GM19395 (cell line): ENCODE measurements around the gene CRKL.
"Not testable (repeated sequence)": the region's sequence is repeated elsewhere in the genome, so short reads cannot be mapped to it uniquely, and the experiment has no call there.

Experiments used
- ATAC-seq: cut with Tn5 transposase; IDR thresholded peaks from one replicate; pipeline ENCODE4 v1.9.1; 2021; ENCODE audit warnings: mild to moderate bottlenecking, moderate library complexity; ENCODE audit not compliant: unreplicated experiment

CRKL gene

DNA sequence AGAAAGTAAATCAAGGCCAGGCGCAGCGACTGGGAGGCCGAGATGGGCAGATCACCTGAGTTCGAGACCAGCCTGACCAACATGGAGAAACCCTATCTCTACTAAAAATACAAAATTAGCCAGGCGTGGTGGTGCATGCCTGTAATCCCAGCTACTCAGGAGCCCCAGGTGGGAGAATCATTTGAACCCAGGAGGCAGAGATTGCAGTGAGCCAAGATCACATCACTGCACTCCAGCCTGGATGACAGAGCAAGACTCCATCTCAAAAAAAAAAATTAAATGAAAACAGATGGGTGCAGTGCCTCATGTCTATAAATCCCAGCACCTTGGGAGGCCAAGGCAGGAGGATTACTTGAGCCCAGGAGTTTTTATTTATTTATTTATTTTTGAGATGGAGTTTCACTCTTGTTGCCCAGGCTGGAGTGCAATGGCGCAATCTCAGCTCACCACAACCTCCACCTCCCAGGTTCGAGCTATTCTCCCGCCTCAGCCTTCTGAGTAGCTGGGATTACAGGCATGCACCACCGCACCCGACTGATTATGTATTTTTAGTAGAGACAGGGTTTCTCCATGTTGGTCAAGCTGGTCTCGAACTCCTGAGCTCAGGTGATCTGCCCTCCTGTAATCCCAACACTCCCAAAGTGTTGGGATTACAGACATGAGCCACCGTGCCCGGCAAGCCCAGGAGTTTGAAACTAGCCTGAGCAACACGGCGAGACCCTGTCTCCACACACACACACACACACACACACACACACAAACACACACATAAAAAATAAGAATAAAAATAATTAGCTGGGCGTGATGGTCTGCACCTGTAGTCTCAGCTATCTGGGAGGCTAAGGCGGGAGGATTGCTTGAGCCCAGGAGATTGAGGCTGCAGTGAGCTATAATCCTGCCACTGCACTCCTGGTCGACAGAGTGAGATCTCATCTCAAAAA lies 15.8 kb upstream of the CRKL start:
- not testable (repeated sequence) for ATAC-seq

GRCh38 chr22:20903093-20903492 lies 14.1 kb upstream of the CRKL start:
- no peak for ATAC-seq

- ATAC-seq = no peak
Measured at GRCh38 chr22:20904008-20904979, 12.9 kb upstream of the CRKL start.

DNA sequence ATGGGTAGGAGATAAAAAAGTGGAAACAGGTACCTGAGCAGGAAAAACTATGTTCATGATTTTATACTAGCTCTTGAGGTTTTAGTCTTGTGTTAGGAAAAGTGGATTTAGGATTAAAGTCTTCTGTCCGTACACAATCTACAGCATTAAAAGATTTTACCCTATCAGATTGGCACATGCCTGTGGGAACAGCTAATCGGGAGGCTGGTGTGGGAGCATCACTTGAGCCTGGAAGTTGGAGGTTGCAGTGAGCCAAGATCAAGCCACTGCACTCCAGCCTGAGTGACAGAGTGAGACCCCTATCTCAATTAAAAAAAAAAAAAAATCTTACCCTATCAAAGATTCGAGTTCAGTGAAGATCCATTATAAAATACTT lies 12.2 kb upstream of the CRKL start:
- no peak for ATAC-seq

GRCh38 chr22:20905415-20906386 lies 11.5 kb upstream of the CRKL start:
- ATAC-seq = no peak

GRCh38 chr22:20906387-20906767 lies 10.8 kb upstream of the CRKL start:
- no peak for ATAC-seq

- ATAC-seq = not testable (repeated sequence)
Measured at GRCh38 chr22:20908717-20909116, 8.5 kb upstream of the CRKL start.

GRCh38 chr22:20909543-20910303 lies 7.5 kb upstream of the CRKL start:
- ATAC-seq = no peak

DNA sequence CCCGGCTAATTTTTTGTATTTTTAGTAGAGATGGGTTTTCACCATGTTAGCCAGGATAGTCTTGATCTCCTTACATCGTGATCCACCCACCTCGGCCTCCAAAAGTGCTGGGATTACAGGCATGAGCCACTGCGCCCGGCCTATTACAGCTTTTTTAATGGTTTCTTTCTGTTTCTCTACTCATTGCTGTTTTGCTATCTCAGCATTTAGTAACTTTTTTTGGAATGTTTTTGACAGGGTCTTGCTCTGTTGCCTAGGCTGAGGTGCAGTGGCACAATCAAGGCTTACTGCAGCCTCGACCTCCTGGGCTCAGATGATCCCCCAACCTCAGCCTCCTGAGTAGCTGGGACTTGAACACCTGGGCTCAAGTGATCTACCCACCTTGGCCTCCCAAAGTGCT lies 4.7 kb upstream of the CRKL start:
- ATAC-seq = no peak

DNA sequence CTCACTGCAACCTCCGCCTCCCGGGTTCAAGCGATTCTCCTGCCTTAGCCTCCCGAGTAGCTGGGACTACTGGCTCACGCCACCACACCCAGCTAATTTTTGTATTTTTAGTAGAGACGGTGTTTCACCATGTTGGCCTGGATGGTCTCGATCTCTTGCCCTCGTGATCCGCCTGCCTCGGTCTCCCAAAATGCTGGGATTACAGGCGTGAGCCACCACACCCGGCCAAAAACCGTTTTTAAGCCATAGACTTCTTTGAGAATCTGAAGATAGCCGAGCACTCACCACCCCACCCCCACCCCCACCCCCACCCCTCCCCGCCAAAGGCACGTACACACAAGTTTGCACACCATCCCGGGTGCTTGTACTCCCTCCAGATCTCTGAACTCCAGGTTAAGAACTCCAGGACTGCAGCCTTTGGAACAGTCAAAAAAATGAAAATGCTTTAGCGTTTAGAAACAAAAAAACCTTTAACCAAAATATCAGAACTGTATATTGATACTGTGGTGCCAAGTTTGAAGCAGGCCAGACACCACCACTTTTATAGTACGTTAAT lies 1.5 kb downstream of the CRKL start:
- ATAC-seq = no peak

DNA sequence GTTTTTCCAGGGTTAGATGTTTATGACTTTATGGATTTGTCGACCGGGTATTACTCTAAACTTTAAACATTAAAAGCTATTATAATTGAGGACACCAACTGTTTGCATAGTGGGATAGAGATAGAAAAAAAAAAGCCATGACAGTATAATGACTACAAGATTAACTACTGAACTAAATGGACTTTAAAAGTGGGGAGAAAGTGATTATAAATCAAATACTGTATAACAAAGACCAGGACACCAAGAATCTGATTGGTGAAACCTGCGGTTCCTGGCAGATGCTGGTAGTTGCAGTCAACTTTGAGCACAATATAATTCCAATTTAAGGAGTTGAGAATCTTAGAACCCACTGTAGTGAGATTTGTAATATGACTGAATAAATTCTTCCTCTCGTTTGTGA lies 2.5 kb downstream of the CRKL start:
- no peak for ATAC-seq

GRCh38 chr22:20920881-20921203 lies 3.6 kb downstream of the CRKL start:
- ATAC-seq = no peak

DNA sequence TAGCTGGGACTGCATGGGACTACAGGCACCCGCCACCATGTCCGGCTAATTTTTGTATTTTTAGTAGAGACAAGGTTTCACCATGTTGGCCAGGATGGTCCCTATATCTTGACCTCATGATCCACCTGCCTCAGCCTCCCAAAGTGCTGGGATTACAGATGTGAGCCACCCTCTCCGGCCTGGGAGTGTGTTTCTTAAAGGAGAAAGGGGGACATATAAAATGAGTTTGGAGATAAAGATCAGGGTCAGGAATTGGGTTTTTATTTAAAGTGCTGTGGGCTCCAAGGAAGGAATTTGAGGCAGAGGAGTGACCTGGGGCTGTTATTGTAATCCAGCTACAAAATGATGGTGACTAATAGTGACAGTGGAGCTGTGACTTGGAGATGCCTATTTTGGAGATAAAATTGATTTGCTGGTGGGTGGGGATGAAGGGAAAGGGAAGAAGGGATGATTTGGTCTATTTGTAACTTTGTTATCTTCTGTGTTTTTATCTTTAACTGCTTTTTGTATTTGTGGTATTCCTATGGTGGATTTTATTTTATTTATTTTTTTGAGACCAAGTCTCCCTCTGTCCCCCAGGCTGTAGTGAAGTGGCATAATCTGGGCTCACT lies 5.0 kb downstream of the CRKL start:
- no peak for ATAC-seq

DNA sequence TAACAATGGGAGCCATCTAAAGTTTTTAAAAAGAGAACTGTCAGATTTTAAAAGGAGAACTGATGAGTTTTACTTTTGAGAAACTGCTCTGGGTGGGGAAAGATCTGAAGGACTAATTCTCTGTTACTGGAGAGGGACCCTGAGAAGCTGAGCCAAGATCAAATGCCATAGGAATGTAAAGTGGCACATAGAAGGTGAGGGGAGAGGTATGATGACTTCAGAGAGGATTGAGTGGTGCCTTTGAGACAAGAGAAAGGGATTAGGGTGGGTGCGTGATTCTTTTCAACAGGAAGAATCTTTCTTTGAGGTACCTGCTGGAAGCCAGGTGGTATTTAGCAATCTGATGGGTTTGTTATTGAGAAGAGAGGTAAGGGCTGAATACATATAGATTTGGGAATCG lies 9.0 kb downstream of the CRKL start:
- no peak for ATAC-seq

GRCh38 chr22:20927940-20928572 lies 10.8 kb downstream of the CRKL start:
- no peak for ATAC-seq

GRCh38 chr22:20928573-20928967 lies 11.4 kb downstream of the CRKL start:
- no peak for ATAC-seq

DNA sequence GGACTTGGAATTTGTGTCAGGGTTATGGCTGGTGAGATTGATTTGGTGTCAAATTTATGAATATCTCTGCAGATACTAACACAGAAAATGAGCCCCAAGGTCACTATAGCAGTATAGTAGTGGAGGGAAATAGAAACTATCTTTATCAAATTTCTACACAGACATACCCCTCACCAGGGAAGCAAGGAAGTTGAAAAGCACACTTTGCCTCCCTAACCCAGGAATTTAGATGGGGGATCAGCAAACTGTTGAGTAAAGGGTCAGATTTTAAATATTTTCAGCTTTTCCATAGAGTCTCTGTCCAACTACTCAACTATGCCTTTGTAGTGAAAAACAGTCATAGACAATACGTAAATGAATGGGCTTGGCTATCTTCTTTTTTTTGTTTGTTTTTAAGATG lies 12.8 kb downstream of the CRKL start:
- no peak for ATAC-seq

DNA sequence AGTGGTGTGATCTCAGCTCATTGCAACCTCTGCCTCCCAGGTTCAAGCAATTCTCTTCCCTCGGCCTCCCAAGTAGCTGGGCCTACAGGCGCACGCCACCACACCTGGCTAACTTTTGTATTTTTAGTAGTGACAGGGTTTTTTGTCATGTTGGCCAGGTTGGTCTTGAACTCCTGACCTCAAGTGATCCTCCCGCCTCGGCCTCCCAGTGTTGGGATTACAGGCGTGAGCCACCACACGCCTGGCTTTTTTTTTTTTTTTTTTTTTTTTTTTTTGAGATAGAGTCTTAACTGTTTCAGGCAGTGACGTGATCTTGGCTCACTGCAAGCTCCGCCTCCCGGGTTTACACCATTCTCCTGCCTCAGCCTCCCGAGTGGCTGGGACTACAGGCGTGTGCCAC lies 13.2 kb downstream of the CRKL start:
- ATAC-seq = not testable (repeated sequence)
